HepG2 (cell line): ENCODE results near the gene DCAF7. TPM values are rescaled to one million over a fixed set of nuclear protein-coding genes. Genes with fewer than 3 reads are reported as not detected.

Experiments used
- ATF5 ChIP-seq: sonication (generic); formaldehyde crosslinking; IDR thresholded peaks from 2 replicates; pipeline ENCODE4 v1.4.0; 2020; ENCODE audit warnings: mild to moderate bottlenecking, low read depth, missing genetic modification reagents
- EEA1 ChIP-seq: sonication (generic); formaldehyde crosslinking; IDR thresholded peaks from 2 replicates; pipeline ENCODE4 v1.5.1; 2020; ENCODE audit warnings: mild to moderate bottlenecking, missing genetic modification reagents, borderline replicate concordance
- FOXJ3 ChIP-seq: sonication (generic); formaldehyde crosslinking; IDR thresholded peaks from 2 replicates; pipeline ENCODE4 v1.4.0; 2020; ENCODE audit warnings: missing genetic modification reagents, mild to moderate bottlenecking, borderline replicate concordance
- GMEB2 ChIP-seq: IDR thresholded peaks from 2 replicates; pipeline ENCODE4 v1.6.1; 2016; ENCODE audit warnings: missing biosample characterization, missing genetic modification reagents, low read depth
- GTF3A ChIP-seq: sonication (generic); formaldehyde crosslinking; conservative IDR thresholded peaks from 2 replicates; pipeline ENCODE4 v1.4.0; 2020; ENCODE audit warnings: mild to moderate bottlenecking, missing genetic modification reagents
- KDM3A ChIP-seq: IDR thresholded peaks from 2 replicates; pipeline ENCODE4 v1.6.1; 2018; ENCODE audit warnings: low read depth, missing compliant biosample characterization
- NFE2 ChIP-seq: sonication (generic); formaldehyde crosslinking; IDR thresholded peaks from 2 replicates; pipeline ENCODE4 v1.4.0; 2020; ENCODE audit warnings: missing genetic modification reagents
- RBFOX2 ChIP-seq: fragments of 200-400 bp; formaldehyde crosslinking; IDR thresholded peaks from 2 replicates; pipeline ENCODE4 v1.6.1; 2017; ENCODE audit warnings: low read depth, mild to moderate bottlenecking, low read length
- RFXAP ChIP-seq: sonication (generic); formaldehyde crosslinking; IDR thresholded peaks from 2 replicates; pipeline ENCODE4 v1.4.0; 2020; ENCODE audit warnings: missing genetic modification reagents, borderline replicate concordance
- SUZ12 ChIP-seq: fragments of 150-350 bp; IDR thresholded peaks from 2 replicates; pipeline ENCODE4 v1.6.1; 2014; ENCODE audit warnings: low read depth, low read length
- ZBTB20 ChIP-seq: sonication (generic); formaldehyde crosslinking; IDR thresholded peaks from 2 replicates; pipeline ENCODE4 v1.8.1; 2023; ENCODE audit warnings: missing genetic modification reagents, low read depth, mild to moderate bottlenecking, borderline replicate concordance
- ZFP37 ChIP-seq: sonication (generic); formaldehyde crosslinking; IDR thresholded peaks from 2 replicates; pipeline ENCODE4 v1.4.0; 2020; ENCODE audit warnings: missing genetic modification reagents, borderline replicate concordance
- ZKSCAN5 ChIP-seq: sonication (generic); formaldehyde crosslinking; IDR thresholded peaks from 2 replicates; pipeline ENCODE4 v1.5.1; 2020; ENCODE audit warnings: mild to moderate bottlenecking, missing genetic modification reagents
- ZMAT3 ChIP-seq: sonication (generic); formaldehyde crosslinking; conservative IDR thresholded peaks from 2 replicates; pipeline ENCODE4 v1.7.0; 2021; ENCODE audit warnings: missing genetic modification reagents
- ZNF124 ChIP-seq: sonication (generic); formaldehyde crosslinking; IDR thresholded peaks from 2 replicates; pipeline ENCODE4 v1.4.0; 2020; ENCODE audit warnings: missing genetic modification reagents
- ZNF251 ChIP-seq: sonication (generic); formaldehyde crosslinking; IDR thresholded peaks from 2 replicates; pipeline ENCODE4 v1.9.0; 2021; ENCODE audit warnings: mild to moderate bottlenecking, missing genetic modification reagents
- ZNF446 ChIP-seq: sonication (generic); formaldehyde crosslinking; IDR thresholded peaks from 2 replicates; pipeline ENCODE4 v1.5.0; 2020; ENCODE audit warnings: mild to moderate bottlenecking, missing genetic modification reagents
- ZNF543 ChIP-seq: sonication (generic); formaldehyde crosslinking; IDR thresholded peaks from 2 replicates; pipeline ENCODE4 v1.4.0; 2020; ENCODE audit warnings: mild to moderate bottlenecking, missing genetic modification reagents
- ZSCAN20 ChIP-seq: sonication (generic); formaldehyde crosslinking; IDR thresholded peaks from 2 replicates; pipeline ENCODE4 v1.4.0; 2020; ENCODE audit warnings: missing genetic modification reagents, mild to moderate bottlenecking, borderline replicate concordance
- polyA plus RNA-seq, 8 experiments: library from polyadenylated mRNA; depleted of rRNA in 3 of 8; stranded (reverse) in 7 of 8; unstranded in 1 of 8; fragments of >200 nt; fragmentation: Illumina TruSeq in 4 of 8; extraction: Trizol in 4 of 8; gene quantifications; 2 replicates each; pipeline versions ENCODE4 v1.2.1 to v1.2.3, GENCODE V29; 2011 to 2016; ENCODE audit warnings: low read depth in 4 of 8, missing spikeins in 1 of 8, mixed read lengths in 1 of 8; ENCODE audit not compliant: insufficient read depth in 1 of 8
- total RNA-seq, 5 experiments: library from RNA; depleted of rRNA; stranded (reverse); fragments of >200 nt; fragmentation: Illumina TruSeq; extraction: Trizol; gene quantifications; 2 replicates each; pipeline ENCODE4 v1.2.3, GENCODE V29; 2016; ENCODE audit warnings: low read depth in 1 of 5
- TF ChIP-seq, protein P1 (sequence below): fragments of 450-650 bp; IDR thresholded peaks from 2 replicates; pipeline ENCODE4 v1.6.1; 2017; ENCODE audit warnings: mild to moderate bottlenecking
- TF ChIP-seq, protein P2 (sequence below): sonication (generic); formaldehyde crosslinking; IDR thresholded peaks from 2 replicates; pipeline ENCODE4 v1.4.0; 2020; ENCODE audit warnings: missing genetic modification reagents
- TF ChIP-seq, protein P3 (sequence below): sonication (generic); formaldehyde crosslinking; IDR thresholded peaks from 2 replicates; pipeline ENCODE4 v1.8.0; 2022; ENCODE audit warnings: missing genetic modification reagents, mild to moderate bottlenecking, borderline replicate concordance

The DCAF7 gene
- total and polyA plus RNA-seq, 2 of the 13 experiments (the other 11 are each of a cell fraction or from before 2014, with no cell fraction given): 55.2 to 73.4 TPM

DNA sequence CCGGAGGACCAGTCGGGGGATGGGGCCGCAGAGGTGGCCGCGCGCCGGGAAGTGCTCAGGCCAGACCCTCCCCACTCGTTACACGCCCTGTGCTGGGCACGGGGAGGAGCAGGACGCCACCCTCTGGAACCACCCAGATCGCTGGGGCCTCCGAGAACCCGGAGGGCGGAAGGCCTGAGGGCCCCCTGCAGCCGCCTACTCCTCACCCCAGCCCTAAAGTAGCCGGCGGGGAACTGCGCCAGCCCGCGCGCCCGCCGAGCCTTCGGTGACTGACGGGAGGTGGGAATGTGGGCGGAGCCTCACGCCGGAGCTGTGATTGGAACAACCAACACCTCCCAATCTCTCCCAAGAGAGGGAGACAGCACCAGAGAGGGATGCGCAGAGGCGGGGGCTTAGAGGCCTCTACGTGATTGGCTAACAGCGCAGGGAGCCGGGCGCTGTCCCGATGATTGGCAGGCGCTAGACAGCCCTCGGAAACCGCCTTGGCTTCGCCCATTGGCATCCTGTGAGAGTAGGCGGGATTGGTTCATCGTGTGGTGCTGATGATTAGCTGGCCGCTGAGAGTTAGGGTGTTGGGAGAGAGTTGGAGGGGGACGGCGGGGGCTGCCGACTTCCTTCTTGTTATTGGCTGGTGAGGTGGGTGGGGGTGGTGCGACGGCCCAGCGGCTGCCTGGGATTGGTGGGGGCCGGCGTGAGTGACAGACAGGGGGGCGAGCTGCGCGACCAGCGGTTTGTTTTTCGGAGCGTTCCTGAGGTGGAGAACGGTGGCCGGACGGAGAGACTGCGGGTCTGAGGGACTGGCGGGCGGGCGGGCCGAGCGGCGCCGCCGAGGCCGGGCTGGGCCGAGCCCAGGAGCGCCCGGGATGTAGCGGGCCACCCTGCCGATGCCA, 71.7 kb downstream of the DCAF7 start, which contains the start of gene MAP3K3 (continued):
- TF ChIP-seq, protein P1, sequence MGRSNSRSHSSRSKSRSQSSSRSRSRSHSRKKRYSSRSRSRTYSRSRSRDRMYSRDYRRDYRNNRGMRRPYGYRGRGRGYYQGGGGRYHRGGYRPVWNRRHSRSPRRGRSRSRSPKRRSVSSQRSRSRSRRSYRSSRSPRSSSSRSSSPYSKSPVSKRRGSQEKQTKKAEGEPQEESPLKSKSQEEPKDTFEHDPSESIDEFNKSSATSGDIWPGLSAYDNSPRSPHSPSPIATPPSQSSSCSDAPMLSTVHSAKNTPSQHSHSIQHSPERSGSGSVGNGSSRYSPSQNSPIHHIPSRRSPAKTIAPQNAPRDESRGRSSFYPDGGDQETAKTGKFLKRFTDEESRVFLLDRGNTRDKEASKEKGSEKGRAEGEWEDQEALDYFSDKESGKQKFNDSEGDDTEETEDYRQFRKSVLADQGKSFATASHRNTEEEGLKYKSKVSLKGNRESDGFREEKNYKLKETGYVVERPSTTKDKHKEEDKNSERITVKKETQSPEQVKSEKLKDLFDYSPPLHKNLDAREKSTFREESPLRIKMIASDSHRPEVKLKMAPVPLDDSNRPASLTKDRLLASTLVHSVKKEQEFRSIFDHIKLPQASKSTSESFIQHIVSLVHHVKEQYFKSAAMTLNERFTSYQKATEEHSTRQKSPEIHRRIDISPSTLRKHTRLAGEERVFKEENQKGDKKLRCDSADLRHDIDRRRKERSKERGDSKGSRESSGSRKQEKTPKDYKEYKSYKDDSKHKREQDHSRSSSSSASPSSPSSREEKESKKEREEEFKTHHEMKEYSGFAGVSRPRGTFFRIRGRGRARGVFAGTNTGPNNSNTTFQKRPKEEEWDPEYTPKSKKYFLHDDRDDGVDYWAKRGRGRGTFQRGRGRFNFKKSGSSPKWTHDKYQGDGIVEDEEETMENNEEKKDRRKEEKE: no peak
- TF ChIP-seq NFE2 (no peak), ZNF124 (peak; percentile 23; the same call in 1 of the 2 replicates), SUZ12 (no peak), GTF3A (CRISPR knock-in tag) (0 out of 2 replicates have a peak, but pooled peaks have one; percentile 24), ZFP37 (CRISPR knock-in tag) (peak; percentile 69; the same call in 1 of the 2 replicates), ZMAT3 (CRISPR knock-in tag) (peak; percentile 95), ZNF446 (CRISPR knock-in tag) (0 out of 2 replicates have a peak, but pooled peaks have one; percentile 47), ZNF543 (CRISPR knock-in tag) (peak; percentile 88; the same call in 1 of the 2 replicates), ZKSCAN5 (CRISPR knock-in tag) (no peak), ZBTB20 (CRISPR knock-in tag) (peak; percentile 83; the same call in 1 of the 2 replicates), EEA1 (peak; percentile 90; the same call in 1 of the 2 replicates), GMEB2 (CRISPR knock-in tag) (no peak), ATF5 (no peak), ZSCAN20 (CRISPR knock-in tag) (peak; percentile 91), FOXJ3 (CRISPR knock-in tag) (peak; percentile 27; the same call in 1 of the 2 replicates), RFXAP (CRISPR knock-in tag) (peak; percentile 25; the same call in 1 of the 2 replicates), ZNF251 (CRISPR knock-in tag) (peak; percentile 57; the same call in 1 of the 2 replicates), RBFOX2 (peak; percentile 88), KDM3A (CRISPR knock-in tag) (peak; percentile 79; the same call in 1 of the 2 replicates)
- TF ChIP-seq, protein P2, sequence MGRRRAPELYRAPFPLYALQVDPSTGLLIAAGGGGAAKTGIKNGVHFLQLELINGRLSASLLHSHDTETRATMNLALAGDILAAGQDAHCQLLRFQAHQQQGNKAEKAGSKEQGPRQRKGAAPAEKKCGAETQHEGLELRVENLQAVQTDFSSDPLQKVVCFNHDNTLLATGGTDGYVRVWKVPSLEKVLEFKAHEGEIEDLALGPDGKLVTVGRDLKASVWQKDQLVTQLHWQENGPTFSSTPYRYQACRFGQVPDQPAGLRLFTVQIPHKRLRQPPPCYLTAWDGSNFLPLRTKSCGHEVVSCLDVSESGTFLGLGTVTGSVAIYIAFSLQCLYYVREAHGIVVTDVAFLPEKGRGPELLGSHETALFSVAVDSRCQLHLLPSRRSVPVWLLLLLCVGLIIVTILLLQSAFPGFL (CRISPR knock-in tag): no peak
- TF ChIP-seq, protein P3, sequence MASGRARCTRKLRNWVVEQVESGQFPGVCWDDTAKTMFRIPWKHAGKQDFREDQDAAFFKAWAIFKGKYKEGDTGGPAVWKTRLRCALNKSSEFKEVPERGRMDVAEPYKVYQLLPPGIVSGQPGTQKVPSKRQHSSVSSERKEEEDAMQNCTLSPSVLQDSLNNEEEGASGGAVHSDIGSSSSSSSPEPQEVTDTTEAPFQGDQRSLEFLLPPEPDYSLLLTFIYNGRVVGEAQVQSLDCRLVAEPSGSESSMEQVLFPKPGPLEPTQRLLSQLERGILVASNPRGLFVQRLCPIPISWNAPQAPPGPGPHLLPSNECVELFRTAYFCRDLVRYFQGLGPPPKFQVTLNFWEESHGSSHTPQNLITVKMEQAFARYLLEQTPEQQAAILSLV (CRISPR knock-in tag): no peak
